NCI-H1436 treated with DMSO at 0.1 percent for 48 hours (cell line): ENCODE results near the gene ENO3.
A peak's percentile ranks its signal among the peaks of the same experiment; 100 is the strongest.
"Not testable (repeated sequence)": the region's sequence is repeated elsewhere in the genome, so short reads cannot be mapped to it uniquely, and the experiment has no call there.

Experiments used
- DNase-seq: peaks from one replicate; lab custom pipeline; 2025; lab: John Stamatoyannopoulos, UW

The ENO3 gene

GRCh38 chr17:4950746-4951204 lies at the start of gene ENO3:
Gene ENO3, plus strand, starts transcription at chr17:4951119. Its CDS starts 711 bp downstream, at chr17:4951830.
- peak; percentile 26 for DNase-seq

- no peak for DNase-seq
Measured at GRCh38 chr17:4901648-4902344, 49.1 kb upstream of the ENO3 start.

- DNase-seq = no peak
Measured at GRCh38 chr17:4902540-4902939, 48.4 kb upstream of the ENO3 start.

- no peak for DNase-seq
Measured at GRCh38 chr17:4903051-4903818, 47.7 kb upstream of the ENO3 start, which contains the start of gene CHRNE. Gene CHRNE, minus strand, starts transcription at chr17:4903098. Its CDS starts 35 bp downstream, at chr17:4903063.

GRCh38 chr17:4906642-4907041 lies 44.3 kb upstream of the ENO3 start:
- DNase-seq = not testable (repeated sequence)

GRCh38 chr17:4908301-4908700 lies 42.6 kb upstream of the ENO3 start:
- DNase-seq = no peak

GRCh38 chr17:4908711-4909496 lies 42.0 kb upstream of the ENO3 start:
- no peak for DNase-seq

- DNase-seq = no peak
Measured at GRCh38 chr17:4913994-4914393, 36.9 kb upstream of the ENO3 start.

GRCh38 chr17:4914551-4914950 lies 36.4 kb upstream of the ENO3 start:
- DNase-seq = not testable (repeated sequence)

- no peak for DNase-seq
Measured at GRCh38 chr17:4919511-4920047, 31.3 kb upstream of the ENO3 start.

GRCh38 chr17:4920351-4921048 lies 30.4 kb upstream of the ENO3 start:
- DNase-seq = no peak

- DNase-seq = no peak
Measured at GRCh38 chr17:4921320-4921719, 29.6 kb upstream of the ENO3 start.

GRCh38 chr17:4926577-4927335 lies 24.2 kb upstream of the ENO3 start:
- not testable (repeated sequence) for DNase-seq

GRCh38 chr17:4928881-4929280 lies 22.0 kb upstream of the ENO3 start:
- DNase-seq = no peak

GRCh38 chr17:4931963-4932362 lies 19.0 kb upstream of the ENO3 start, which contains the start of gene GP1BA:
Gene GP1BA, plus strand, starts transcription at chr17:4932277. Its CDS starts 328 bp downstream, at chr17:4932605.
- DNase-seq = no peak

GRCh38 chr17:4932756-4933155 lies 18.2 kb upstream of the ENO3 start:
- DNase-seq = no peak

GRCh38 chr17:4933646-4934045 lies 17.3 kb upstream of the ENO3 start:
- no peak for DNase-seq

GRCh38 chr17:4934173-4934979 lies 16.5 kb upstream of the ENO3 start:
- no peak for DNase-seq

- no peak for DNase-seq
Measured at GRCh38 chr17:4935650-4936049, 15.3 kb upstream of the ENO3 start.

- no peak for DNase-seq
Measured at GRCh38 chr17:4936436-4936835, 14.5 kb upstream of the ENO3 start.
